ENCODE data around the gene CCDC93. TPM values are rescaled to one million over a fixed set of nuclear protein-coding genes. Genes with fewer than 3 reads are reported as not detected.
"Not testable (repeated sequence)": the region's sequence is repeated elsewhere in the genome, so short reads cannot be mapped to it uniquely, and the experiment has no call there.

The CCDC93 gene
- total RNA-seq, 1 experiment from 2014 or later, result 15.2 TPM

DNA sequence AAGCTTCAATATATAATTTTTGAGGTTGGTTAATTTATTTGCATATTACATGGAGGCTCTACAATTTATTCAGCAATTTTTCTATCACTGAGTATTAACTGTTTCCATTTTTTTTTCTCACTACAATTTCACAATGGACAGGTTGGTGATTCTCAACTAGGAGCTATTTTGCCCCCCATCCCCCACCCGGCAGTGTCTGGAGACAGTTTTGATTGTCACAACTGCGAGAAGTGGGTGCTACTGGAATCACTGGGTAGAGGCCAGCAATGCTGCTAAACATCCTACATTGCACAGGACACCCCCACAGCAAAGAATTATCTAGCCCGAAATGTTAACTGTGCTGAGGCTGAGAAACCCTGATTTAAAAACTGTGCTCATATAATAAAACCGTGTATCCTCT lies 82.6 kb downstream of the CCDC93 start:
- H3K4me3 ChIP-seq, result no peak overlapping the region
- no peaks in the 10 kb centered on the region for H3K27me3 ChIP-seq (replicated peaks)
- no peak overlapping the region for H3K27ac ChIP-seq
- H3K9me3 ChIP-seq (replicated peaks), result no peaks in the 10 kb centered on the region
- H3K4me1 ChIP-seq (replicated peaks), result no peaks in the 10 kb centered on the region; the same call in 1 of the 2 replicates
- DNase-seq (ENCODE audit: low read depth in 1 of 2, low spot score in 2 of 2), result no peak
- peaks cover 57% of the 10 kb centered on the region for H3K36me3 ChIP-seq

DNA sequence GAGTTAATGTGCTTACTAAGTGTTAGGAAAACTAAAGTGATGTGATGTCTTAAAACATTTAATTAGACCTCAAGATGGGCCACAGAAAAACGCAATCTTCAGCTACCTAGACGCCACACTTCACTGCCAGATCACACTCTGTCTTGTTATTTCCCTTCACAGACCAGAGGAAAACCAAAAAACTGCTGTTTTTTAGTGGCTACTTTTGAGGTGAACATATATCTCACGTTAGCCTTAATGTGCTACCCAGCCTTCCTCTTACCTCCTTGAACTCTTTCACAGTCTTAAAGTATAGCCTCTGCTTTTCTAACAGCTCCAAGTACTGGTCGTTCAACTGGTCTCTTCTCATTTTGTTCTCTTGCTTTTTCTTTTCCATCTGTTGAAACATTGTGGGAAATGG lies 83.1 kb downstream of the CCDC93 start:
- no peaks in the 10 kb centered on the region for H3K9me3 ChIP-seq (replicated peaks)
- H3K36me3 ChIP-seq, result peaks cover 57% of the 10 kb centered on the region
- H3K27ac ChIP-seq, result no peak overlapping the region
- H3K27me3 ChIP-seq (replicated peaks), result no peaks in the 10 kb centered on the region
- no peak overlapping the region for H3K4me3 ChIP-seq
- no peak for DNase-seq (ENCODE audit: low read depth in 1 of 2, low spot score in 2 of 2)
- H3K4me1 ChIP-seq (replicated peaks), result no peaks in the 10 kb centered on the region; the same call in 1 of the 2 replicates

DNA sequence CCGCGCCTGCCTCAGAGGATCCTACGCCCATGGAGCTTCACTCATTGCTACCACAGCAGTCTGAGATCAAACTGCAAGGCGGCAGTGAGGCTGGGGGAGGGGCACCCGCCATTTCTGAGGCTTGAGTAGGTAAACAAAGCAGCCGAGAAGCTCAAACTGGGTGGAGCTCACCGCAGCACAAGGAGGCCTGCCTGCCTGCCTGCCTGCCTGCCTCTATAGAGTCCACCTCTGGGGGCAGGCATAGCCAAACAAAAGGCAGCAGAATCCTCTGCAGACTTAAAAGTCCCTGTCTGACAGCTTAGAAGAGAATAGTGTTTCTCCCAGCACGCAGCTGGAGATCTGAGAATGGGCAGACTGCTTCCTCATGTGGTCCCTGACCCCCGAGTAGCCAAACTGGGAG lies 90.4 kb downstream of the CCDC93 start:
- H3K4me1 ChIP-seq (replicated peaks); DNase-seq (ENCODE audit: low read depth in 1 of 2, low spot score in 2 of 2); H3K27ac ChIP-seq; H3K4me3 ChIP-seq; H3K27me3 ChIP-seq (replicated peaks); H3K9me3 ChIP-seq (replicated peaks): not testable (repeated sequence)
- H3K36me3 ChIP-seq, result peaks cover 35% of the 10 kb centered on the region

DNA sequence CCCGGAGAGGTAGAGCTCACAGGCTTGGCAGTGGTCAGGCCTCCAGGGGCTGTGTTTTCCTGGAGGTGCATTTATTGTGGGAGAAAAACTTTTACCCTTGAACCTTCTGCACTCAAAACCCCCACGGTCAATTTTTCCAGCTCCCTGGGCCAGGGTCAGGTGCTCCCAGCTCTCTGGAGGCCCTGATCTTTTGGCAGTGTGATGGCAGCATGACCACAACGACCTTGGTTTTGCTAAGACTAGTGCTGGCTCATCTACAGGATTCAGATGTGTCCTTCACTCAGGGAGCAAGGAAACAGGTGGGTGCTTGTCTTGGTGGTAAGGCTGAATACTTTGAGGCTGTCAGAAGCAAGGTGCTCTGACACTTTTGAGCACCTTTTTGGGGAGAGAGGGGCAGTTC lies 92.3 kb downstream of the CCDC93 start:
- Histone ChIP-seq H3K4me1 (replicated peaks) (no peaks in the 10 kb centered on the region), H3K27me3 (replicated peaks) (no peaks in the 10 kb centered on the region), H3K27ac (no peak overlapping the region), H3K36me3 (peaks cover 52% of the 10 kb centered on the region), H3K9me3 (replicated peaks) (no peaks in the 10 kb centered on the region), H3K4me3 (no peak overlapping the region)
- no peak for DNase-seq (ENCODE audit: low read depth in 1 of 2, low spot score in 2 of 2)

GRCh38 chr2:117918608-117919007 lies 95.3 kb downstream of the CCDC93 start:
- H3K27ac ChIP-seq, result no peak overlapping the region
- no peak overlapping the region for H3K4me3 ChIP-seq
- no peaks in the 10 kb centered on the region for H3K27me3 ChIP-seq (replicated peaks)
- no peaks in the 10 kb centered on the region for H3K9me3 ChIP-seq (replicated peaks)
- H3K4me1 ChIP-seq (replicated peaks), result no peaks in the 10 kb centered on the region
- no peak for DNase-seq (ENCODE audit: low read depth in 1 of 2, low spot score in 2 of 2)
- peaks cover 50% of the 10 kb centered on the region for H3K36me3 ChIP-seq

GRCh38 chr2:117917223-117917917 lies 96.5 kb downstream of the CCDC93 start:
- no peak for DNase-seq (ENCODE audit: low read depth in 1 of 2, low spot score in 2 of 2)
- H3K27ac ChIP-seq, result no peak overlapping the region

GRCh38 chr2:117902933-117903332 lies 110.9 kb downstream of the CCDC93 start:
- Histone ChIP-seq H3K9me3 (replicated peaks) (no peaks in the 10 kb centered on the region), H3K4me3 (no peak overlapping the region), H3K36me3 (no peaks in the 10 kb centered on the region), H3K27me3 (replicated peaks) (no peaks in the 10 kb centered on the region), H3K27ac (no peak overlapping the region), H3K4me1 (replicated peaks) (no peaks in the 10 kb centered on the region)
- no peak for DNase-seq (ENCODE audit: low read depth in 1 of 2, low spot score in 2 of 2)

More at GRCh38 chr2:117917223-117917917, 96.5 kb downstream of the CCDC93 start:
- peaks cover 41% of the 10 kb centered on the region for H3K36me3 ChIP-seq
- H3K27me3 ChIP-seq (replicated peaks), result no peaks in the 10 kb centered on the region
- H3K4me3 ChIP-seq, result no peak overlapping the region
- H3K4me1 ChIP-seq (replicated peaks), result no peaks in the 10 kb centered on the region
- no peaks in the 10 kb centered on the region for H3K9me3 ChIP-seq (replicated peaks)

DNA sequence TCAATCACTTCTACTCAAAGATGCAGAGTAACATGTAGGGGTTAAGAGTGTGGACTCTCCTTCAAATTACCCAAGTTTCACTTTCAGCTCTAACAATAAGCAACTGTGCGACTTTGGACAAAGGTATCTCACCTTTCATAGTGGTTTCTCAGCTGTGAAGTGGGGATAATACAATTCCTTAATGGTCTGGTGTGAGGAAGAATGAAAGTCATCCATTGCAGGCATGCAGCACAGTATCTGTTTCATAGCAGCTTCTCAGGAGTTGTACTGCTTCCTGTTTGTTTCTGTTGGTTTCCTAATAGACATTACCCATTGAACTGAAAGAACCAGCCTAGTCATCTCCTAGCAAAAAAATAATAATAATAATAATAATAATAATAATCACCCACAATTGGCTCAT lies 125.0 kb downstream of the CCDC93 start:
- Histone ChIP-seq H3K9me3 (replicated peaks) (no peaks in the 10 kb centered on the region), H3K27me3 (replicated peaks) (no peaks in the 10 kb centered on the region), H3K36me3 (no peaks in the 10 kb centered on the region), H3K4me3 (no peak overlapping the region), H3K4me1 (replicated peaks) (no peaks in the 10 kb centered on the region), H3K27ac (no peak overlapping the region)
- DNase-seq (ENCODE audit: low read depth in 1 of 2, low spot score in 2 of 2), result no peak

GRCh38 chr2:117885308-117885707 lies 128.6 kb downstream of the CCDC93 start:
- Histone ChIP-seq H3K36me3 (no peaks in the 10 kb centered on the region), H3K27ac (no peak overlapping the region), H3K4me1 (replicated peaks) (no peaks in the 10 kb centered on the region), H3K9me3 (replicated peaks) (no peaks in the 10 kb centered on the region), H3K27me3 (replicated peaks) (no peaks in the 10 kb centered on the region), H3K4me3 (no peak overlapping the region)
- no peak for DNase-seq (ENCODE audit: low read depth in 1 of 2, low spot score in 2 of 2)

- DNase-seq (ENCODE audit: low read depth in 1 of 2, low spot score in 2 of 2), result no peak
- no peaks in the 10 kb centered on the region for H3K4me1 ChIP-seq (replicated peaks)
- no peaks in the 10 kb centered on the region for H3K27me3 ChIP-seq (replicated peaks)
- no peaks in the 10 kb centered on the region for H3K9me3 ChIP-seq (replicated peaks)
- H3K27ac ChIP-seq, result no peak overlapping the region
- no peaks in the 10 kb centered on the region for H3K36me3 ChIP-seq
- H3K4me3 ChIP-seq, result no peak overlapping the region
These were observed 134.9 kb downstream of the CCDC93 start for GRCh38 chr2:117879003-117879402.

GRCh38 chr2:117875786-117876185 lies 138.1 kb downstream of the CCDC93 start:
- no peak for DNase-seq (ENCODE audit: low read depth in 1 of 2, low spot score in 2 of 2)
- Histone ChIP-seq H3K27me3 (replicated peaks) (no peaks in the 10 kb centered on the region), H3K9me3 (replicated peaks) (no peaks in the 10 kb centered on the region), H3K27ac (no peak overlapping the region), H3K36me3 (no peaks in the 10 kb centered on the region), H3K4me1 (replicated peaks) (no peaks in the 10 kb centered on the region), H3K4me3 (no peak overlapping the region)

Other genes starting within 250 kb of the CCDC93 start
- gene DDX18, start 199.4 kb downstream of the CCDC93 start, total RNA-seq (2014; rRNA removed; shearing (Covaris generic)), result 63.8 and 76.3 TPM in 2 replicates
- gene INSIG2, start 74.4 kb upstream of the CCDC93 start, total RNA-seq (2014; rRNA removed; shearing (Covaris generic)), result 6.0 and 13.1 TPM in 2 replicates

Data from SJSA1 (cell line).